Stimulated activated naive B cell treated with anti-CD40 and anti-IgM and Interleukin-4, amounts not matched to agents 10 μg/mL and 1 μg/mL and 100 μg/mL, for 72 hours (primary cell): ENCODE results near the gene TUBA1C.

Source experiments
- ATAC-seq, 2 donors: fragments of 150-1000 bp; cut with Tn5 transposase; replicated peaks; 2 replicates each; pipeline ENCODE4 v1.10.0; 2021; ENCODE audit warnings: moderate library complexity in 1 of 2
- DNase-seq: peaks from one replicate; pipeline ENCODE4 v3.0.0; 2021
- H3K27ac Mint-ChIP-seq: one replicate; pipeline ENCODE4 v1.8.0; 2022; ENCODE audit warnings: mild to moderate bottlenecking, mixed read lengths
- H3K27me3 Mint-ChIP-seq, 2 donors: one replicate each; pipeline ENCODE4 v1.8.0; 2022; ENCODE audit warnings: mixed read lengths in 2 of 2
- H3K36me3 Mint-ChIP-seq, 2 donors: one replicate each; pipeline ENCODE4 v1.8.0; 2022; ENCODE audit warnings: mixed read lengths in 2 of 2, mild to moderate bottlenecking in 1 of 2
- H3K4me1 Mint-ChIP-seq, 2 donors: one replicate each; pipeline ENCODE4 v1.8.0; 2022; ENCODE audit warnings: mixed read lengths in 2 of 2, mild to moderate bottlenecking in 1 of 2
- H3K4me3 Mint-ChIP-seq, 2 donors: one replicate each; pipeline ENCODE4 v1.8.0; 2022; ENCODE audit warnings: mild to moderate bottlenecking in 2 of 2, mixed read lengths in 2 of 2, moderate library complexity in 1 of 2
- H3K9me3 Mint-ChIP-seq, 2 donors: one replicate each; pipeline ENCODE4 v1.8.0; 2022; ENCODE audit warnings: mixed read lengths in 2 of 2, mild to moderate bottlenecking in 1 of 2

Gene TUBA1C

GRCh38 chr12:49264873-49265792 is at the start of gene TUBA1C:
Gene TUBA1C, plus strand, starts transcription at chr12:49265082. Its CDS starts 100 bp downstream, at chr12:49265182.
- peak within 1 kb of the TSS; percentile 97 for H3K27ac Mint-ChIP-seq
- peaks cover 0 to 4% of the 10 kb centered on the region in 2 donors for H3K9me3 Mint-ChIP-seq
- H3K27me3 Mint-ChIP-seq, result no peaks in the 10 kb centered on the region
- peaks cover 13 to 46% of the 10 kb centered on the region in 2 donors for H3K4me1 Mint-ChIP-seq
- peak within 1 kb of the TSS; percentile 91 to 94 for H3K4me3 Mint-ChIP-seq
- peak; percentile 90 to 94 for ATAC-seq
- DNase-seq, result peak; percentile 92
- peaks cover 8 to 32% of the 10 kb centered on the region in 2 donors for H3K36me3 Mint-ChIP-seq

GRCh38 chr12:49219417-49220026 is 45.4 kb upstream of the TUBA1C start:
- no peak for DNase-seq
- Mint-ChIP-seq H3K4me3 (no peak overlapping the region), H3K9me3 (no peaks in the 10 kb centered on the region), H3K4me1 (peaks cover 7 to 13% of the 10 kb centered on the region in 2 donors), H3K36me3 (no peaks in the 10 kb centered on the region), H3K27me3 (no peaks in the 10 kb centered on the region), H3K27ac (no peak overlapping the region)
- no peak for ATAC-seq

DNA sequence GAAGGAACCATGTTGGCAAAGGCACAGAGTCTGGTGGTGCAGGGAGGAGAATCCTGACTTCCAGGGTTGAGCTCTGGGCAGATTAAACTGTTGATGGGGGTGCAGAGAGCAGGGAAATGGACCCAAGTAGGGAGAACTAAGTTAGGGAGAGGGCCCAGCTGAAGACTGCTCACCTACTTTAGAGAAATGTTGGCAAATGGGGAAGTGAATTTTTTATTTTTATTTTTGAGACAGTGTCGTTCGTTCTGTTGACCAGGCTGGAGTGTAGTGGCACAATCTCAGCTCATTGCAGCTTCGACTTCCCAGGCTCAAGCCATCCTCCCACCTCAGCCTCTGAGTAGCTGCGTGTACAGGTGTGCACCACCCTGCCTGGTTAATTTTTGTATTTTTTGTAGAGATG is 43.9 kb upstream of the TUBA1C start:
- no peaks in the 10 kb centered on the region for H3K36me3 Mint-ChIP-seq
- H3K9me3 Mint-ChIP-seq, result no peaks in the 10 kb centered on the region
- H3K27me3 Mint-ChIP-seq, result no peaks in the 10 kb centered on the region
- no peak for DNase-seq
- peaks cover 7 to 13% of the 10 kb centered on the region in 2 donors for H3K4me1 Mint-ChIP-seq
- ATAC-seq, result no peak
- peak overlapping the region; percentile 56 for H3K27ac Mint-ChIP-seq
- H3K4me3 Mint-ChIP-seq, result no peak overlapping the region

DNA sequence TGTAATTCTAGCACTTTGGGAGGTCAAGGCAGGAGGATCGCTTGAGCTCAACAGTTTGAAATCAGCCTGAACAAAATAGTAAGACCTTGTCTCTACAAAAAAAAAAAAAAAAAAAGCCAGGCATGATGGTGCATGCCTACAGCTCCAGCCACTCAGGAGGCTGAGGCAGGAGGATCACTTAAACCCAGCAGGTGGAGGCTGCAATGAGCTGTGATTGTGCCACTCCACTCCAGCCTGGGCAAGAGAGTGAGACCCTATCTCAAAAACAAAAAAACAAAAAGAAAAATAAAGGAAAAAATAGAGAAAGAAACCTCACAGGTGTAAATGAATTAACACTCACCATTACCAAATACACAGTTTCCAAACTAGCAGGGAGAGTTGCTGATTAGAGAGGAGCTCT is 41.8 kb upstream of the TUBA1C start:
- Mint-ChIP-seq H3K4me1 (peaks cover 7 to 13% of the 10 kb centered on the region in 2 donors), H3K27me3 (no peaks in the 10 kb centered on the region), H3K4me3 (no peak overlapping the region), H3K36me3 (no peaks in the 10 kb centered on the region), H3K27ac (no peak overlapping the region), H3K9me3 (no peaks in the 10 kb centered on the region)
- DNase-seq (no peak), ATAC-seq (no peak)

DNA sequence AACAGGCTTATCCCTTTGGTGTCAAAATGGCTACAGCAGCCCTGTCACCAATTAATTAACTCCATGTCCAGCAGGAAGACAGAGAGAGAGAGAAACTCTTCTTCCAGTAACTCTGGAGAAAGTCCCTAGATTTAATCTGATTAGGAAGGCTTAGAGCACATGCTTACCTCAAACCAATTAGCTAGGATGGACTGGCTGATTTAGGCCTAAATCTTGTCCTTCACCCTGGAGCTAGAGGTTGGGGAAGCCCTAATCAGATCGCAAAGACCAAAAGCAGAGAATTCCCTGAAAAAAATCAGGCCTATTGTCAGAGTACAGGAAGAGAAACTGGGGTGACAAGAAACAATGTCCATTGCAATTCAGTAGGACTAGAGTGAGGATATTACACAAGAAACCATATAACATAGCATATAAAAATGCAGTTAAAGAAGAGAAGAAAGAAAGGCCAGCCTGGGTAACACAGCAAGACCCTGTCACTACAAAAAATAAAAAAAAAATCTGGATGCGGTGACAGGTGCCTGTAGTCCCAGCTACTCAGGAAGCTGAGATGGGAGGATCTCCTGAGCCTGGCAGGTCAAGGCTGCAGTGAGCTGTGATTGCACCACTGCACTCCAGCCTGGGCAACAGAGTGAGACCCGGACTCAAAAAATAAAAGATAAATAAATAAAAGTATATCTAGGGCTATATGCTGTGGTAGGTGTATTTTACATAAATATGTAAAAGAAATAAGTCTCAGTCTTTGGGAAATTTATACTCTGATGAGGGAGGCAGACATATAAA is 41.1 kb upstream of the TUBA1C start:
- ATAC-seq, result no peak
- H3K4me1 Mint-ChIP-seq, result peaks cover 7 to 13% of the 10 kb centered on the region in 2 donors
- no peak for DNase-seq
- no peaks in the 10 kb centered on the region for H3K9me3 Mint-ChIP-seq
- no peaks in the 10 kb centered on the region for H3K27me3 Mint-ChIP-seq
- H3K36me3 Mint-ChIP-seq, result no peaks in the 10 kb centered on the region
- H3K4me3 Mint-ChIP-seq, result no peak overlapping the region
- no peak overlapping the region for H3K27ac Mint-ChIP-seq

DNA sequence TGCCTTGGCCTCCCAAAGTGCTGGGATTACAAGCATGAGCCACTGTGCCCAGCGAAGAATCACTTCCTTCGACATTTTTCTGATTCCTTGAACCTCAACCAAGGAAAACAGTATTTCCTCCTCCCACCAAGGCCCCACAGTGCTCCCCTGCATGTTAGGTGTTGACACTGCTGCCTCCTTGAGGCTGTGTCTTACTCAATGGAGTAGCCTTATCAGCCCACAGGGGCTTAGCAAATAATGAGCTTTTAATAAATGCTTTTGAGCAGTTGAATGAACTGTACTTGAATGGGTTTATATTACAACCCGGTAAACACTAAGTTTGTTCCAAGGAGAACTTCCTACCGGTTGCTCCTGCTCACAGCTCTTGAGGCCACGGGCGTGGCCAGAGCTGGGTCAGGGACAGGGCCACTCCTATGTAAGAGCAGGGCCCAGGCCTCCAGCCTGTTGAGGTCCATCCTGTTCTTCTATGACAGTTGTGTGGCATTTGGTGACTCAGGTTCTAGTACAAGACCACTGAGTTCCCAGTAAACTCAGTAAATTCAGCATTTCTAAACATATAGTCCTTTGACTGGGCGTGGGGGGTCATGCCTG is 39.2 kb upstream of the TUBA1C start:
- Mint-ChIP-seq H3K36me3 (no peaks in the 10 kb centered on the region), H3K27me3 (no peaks in the 10 kb centered on the region), H3K4me1 (peaks cover 8 to 12% of the 10 kb centered on the region in 2 donors), H3K27ac (no peak overlapping the region), H3K4me3 (no peak overlapping the region), H3K9me3 (no peaks in the 10 kb centered on the region)
- DNase-seq, result no peak
- ATAC-seq, result no peak

- H3K36me3 Mint-ChIP-seq, result no peaks in the 10 kb centered on the region
- H3K27ac Mint-ChIP-seq, result no peak overlapping the region
- no peak overlapping the region for H3K4me3 Mint-ChIP-seq
- ATAC-seq (no peak), DNase-seq (no peak)
- H3K27me3 Mint-ChIP-seq, result no peaks in the 10 kb centered on the region
- no peaks in the 10 kb centered on the region for H3K9me3 Mint-ChIP-seq
- peaks cover under 1 to 3% of the 10 kb centered on the region in 2 donors for H3K4me1 Mint-ChIP-seq
Measured at GRCh38 chr12:49227713-49228112, 37.2 kb upstream of the TUBA1C start.

GRCh38 chr12:49228653-49229052 is 36.2 kb upstream of the TUBA1C start:
- DNase-seq (no peak), ATAC-seq (no peak)
- peaks cover 7 to 10% of the 10 kb centered on the region in 2 donors for H3K4me1 Mint-ChIP-seq
- H3K36me3 Mint-ChIP-seq, result no peaks in the 10 kb centered on the region
- no peaks in the 10 kb centered on the region for H3K27me3 Mint-ChIP-seq
- H3K4me3 Mint-ChIP-seq, result no peak overlapping the region
- H3K9me3 Mint-ChIP-seq, result no peaks in the 10 kb centered on the region
- no peak overlapping the region for H3K27ac Mint-ChIP-seq

DNA sequence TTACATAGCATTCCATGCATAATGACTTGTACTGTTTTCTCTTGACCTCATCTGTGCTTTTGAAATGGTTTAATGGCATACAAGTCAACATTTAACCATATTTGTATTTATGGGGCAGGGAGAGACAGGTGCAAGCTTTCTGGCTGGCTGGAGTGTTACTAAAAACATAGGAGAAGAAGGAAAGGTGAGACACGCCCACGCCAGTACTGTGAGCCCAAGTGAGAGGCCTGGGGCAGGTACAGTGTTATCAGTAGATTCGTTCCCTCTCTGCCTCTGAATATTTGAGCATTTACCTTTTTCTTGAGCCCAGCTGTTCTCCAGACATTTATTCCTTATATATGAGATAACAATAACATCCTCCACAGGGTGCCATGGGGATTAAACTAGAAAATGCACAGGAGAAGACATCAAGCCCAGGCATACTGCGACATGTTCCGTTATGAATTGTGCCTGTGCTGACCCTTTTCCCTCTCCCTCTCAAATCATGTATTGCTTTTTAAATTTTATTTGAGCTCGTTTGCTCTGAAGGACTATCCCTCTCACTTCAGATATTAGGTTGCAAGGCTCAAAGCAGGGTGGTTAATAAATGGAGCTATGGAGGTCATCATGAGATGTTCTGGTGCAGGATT is 34.6 kb upstream of the TUBA1C start:
- H3K9me3 Mint-ChIP-seq, result no peaks in the 10 kb centered on the region
- H3K27ac Mint-ChIP-seq, result no peak overlapping the region
- H3K36me3 Mint-ChIP-seq, result no peaks in the 10 kb centered on the region
- ATAC-seq, result no peak
- H3K4me3 Mint-ChIP-seq, result no peak overlapping the region
- DNase-seq, result no peak
- peaks cover 12 to 19% of the 10 kb centered on the region in 2 donors for H3K4me1 Mint-ChIP-seq
- H3K27me3 Mint-ChIP-seq, result no peaks in the 10 kb centered on the region

DNA sequence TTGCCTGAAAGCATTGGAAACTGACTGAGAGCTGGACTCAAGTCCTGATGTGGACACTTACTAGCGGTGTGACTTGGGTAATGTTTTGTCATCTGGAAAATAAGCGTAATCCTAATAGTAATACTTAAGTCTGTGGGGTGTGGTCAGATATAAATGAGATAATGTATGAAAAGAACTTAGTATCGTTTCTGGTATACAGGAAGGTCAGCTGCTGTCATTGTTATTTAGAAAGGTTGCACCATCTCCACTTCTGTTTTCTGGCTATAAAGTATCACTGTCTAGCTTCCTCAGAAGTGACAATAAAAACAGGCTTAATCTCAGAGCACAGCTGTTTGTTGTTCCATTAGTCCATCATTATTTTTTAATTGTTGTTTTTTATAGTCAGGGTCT is 34.1 kb upstream of the TUBA1C start:
- ATAC-seq (no peak), DNase-seq (no peak)
- Mint-ChIP-seq H3K27me3 (no peaks in the 10 kb centered on the region), H3K27ac (no peak overlapping the region), H3K36me3 (no peaks in the 10 kb centered on the region), H3K9me3 (no peaks in the 10 kb centered on the region), H3K4me3 (no peak overlapping the region), H3K4me1 (peaks cover 12 to 23% of the 10 kb centered on the region in 2 donors)

DNA sequence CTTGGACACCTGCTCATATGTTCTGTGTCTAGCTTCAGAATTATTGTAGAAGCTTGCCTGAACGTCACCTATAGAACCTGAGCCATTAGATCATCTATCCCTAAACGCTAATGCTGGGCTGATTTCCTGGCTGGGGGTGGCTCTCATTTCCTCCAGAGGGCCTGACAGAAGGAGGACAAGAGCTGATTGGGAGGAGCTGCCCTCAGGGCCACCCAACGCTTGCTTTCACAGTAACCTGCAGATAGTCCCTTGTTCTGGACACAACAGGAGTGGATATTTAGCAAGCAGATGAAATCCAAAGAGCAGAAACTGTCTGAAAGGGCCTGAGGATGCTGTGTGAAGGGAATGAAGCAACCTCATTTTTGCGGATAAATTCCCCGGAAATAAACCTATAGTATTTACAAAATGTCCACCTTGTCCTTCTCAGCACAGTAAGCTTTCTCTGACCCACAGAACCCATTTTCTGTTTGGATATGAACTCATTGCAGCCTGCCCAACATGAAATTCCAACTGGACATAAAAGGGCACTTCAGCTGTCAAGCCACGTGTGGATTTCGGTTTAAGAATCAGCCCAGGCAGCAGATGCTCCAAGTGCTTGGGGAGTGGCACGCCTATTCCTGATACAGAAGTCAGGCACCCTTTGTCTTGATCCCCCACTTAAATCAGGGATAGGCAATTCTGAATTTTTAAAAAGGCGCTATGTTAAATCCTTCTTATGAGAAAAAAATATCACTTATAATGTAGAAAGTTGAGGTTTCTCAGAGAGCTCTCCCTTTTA is 32.8 kb upstream of the TUBA1C start:
- Mint-ChIP-seq H3K4me1 (peaks cover 15 to 31% of the 10 kb centered on the region in 2 donors), H3K9me3 (no peaks in the 10 kb centered on the region), H3K27me3 (no peaks in the 10 kb centered on the region), H3K4me3 (no peak overlapping the region), H3K36me3 (no peaks in the 10 kb centered on the region), H3K27ac (peak overlapping the region; percentile 47)
- DNase-seq (no peak), ATAC-seq (no peak)

DNA sequence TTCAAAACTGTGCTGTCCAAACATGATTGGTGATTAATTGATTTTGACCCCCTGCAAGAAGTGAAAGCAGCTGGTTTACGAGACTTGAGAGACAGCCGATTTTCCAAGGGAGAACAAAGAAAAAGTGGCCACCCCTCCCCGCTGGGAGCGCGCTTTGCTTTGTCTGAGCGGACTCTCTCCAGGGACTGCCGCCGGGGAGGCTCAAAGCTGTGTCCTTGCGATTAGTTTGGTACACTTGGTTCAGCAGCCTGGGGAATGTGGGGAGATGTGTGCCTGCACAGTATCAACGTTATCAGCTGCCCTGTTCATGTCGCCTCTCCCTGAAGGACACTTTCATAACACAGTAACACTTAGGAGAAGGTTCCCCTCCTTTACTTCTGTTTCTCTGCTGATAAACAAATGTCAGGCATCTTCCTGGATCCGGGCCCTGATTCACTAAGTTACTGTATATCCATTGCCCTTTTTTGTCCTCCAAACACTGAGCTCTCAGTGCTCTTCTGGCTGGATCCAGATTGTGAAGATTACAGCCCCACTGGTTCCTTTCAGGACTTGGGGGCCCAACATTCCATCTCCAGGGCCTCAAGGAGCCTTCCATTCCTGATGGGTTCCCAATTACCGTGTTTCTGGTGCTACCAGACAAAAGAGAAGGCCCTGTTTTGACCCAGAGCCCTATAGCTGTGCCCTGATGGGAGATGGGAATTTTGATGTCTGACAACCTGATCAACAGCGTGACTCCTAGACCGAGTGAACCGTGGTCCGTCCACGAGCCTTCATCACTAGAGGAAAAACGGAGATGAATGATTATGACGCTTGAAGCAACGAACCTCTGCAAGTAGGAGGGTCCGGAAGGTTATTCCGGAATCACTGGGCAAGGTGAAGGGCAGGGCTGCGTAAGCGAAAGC is 31.7 kb upstream of the TUBA1C start:
- H3K27me3 Mint-ChIP-seq, result no peaks in the 10 kb centered on the region
- H3K36me3 Mint-ChIP-seq, result no peaks in the 10 kb centered on the region
- peaks cover 15 to 31% of the 10 kb centered on the region in 2 donors for H3K4me1 Mint-ChIP-seq
- H3K9me3 Mint-ChIP-seq, result no peaks in the 10 kb centered on the region
- no peak for ATAC-seq
- H3K27ac Mint-ChIP-seq, result peak overlapping the region; percentile 97
- DNase-seq, result peak; percentile 1
- H3K4me3 Mint-ChIP-seq, result peak overlapping the region; percentile 83 to 89
